H1 (cell line): ENCODE results near the gene INF2. TPM values are rescaled to one million over a fixed set of nuclear protein-coding genes. Genes with fewer than 3 reads are reported as not detected.

Experiments used
- CEBPB ChIP-seq: IDR thresholded peaks from 2 replicates; pipeline ENCODE4 v1.6.1; 2012; ENCODE audit warnings: low read depth, low read length
- CHD7 ChIP-seq: fragments of 300-600 bp; sonication (generic); IDR thresholded peaks from 2 replicates; pipeline ENCODE4 v1.7.1; 2012; ENCODE audit warnings: low read length, moderate library complexity, mild to moderate bottlenecking, inconsistent platforms; ENCODE audit not compliant: insufficient replicate concordance
- SP1 ChIP-seq: IDR thresholded peaks from 2 replicates; pipeline ENCODE4 v1.6.1; 2011; ENCODE audit warnings: low read depth, low read length
- polyA plus RNA-seq, 7 experiments: library from polyadenylated mRNA; depleted of rRNA in 3 of 7; stranded (reverse) in 5 of 7; unstranded in 2 of 7; fragments of >200 nt in 5 of 7; fragments of 200-250 nt in 2 of 7; gene quantifications; 1 replicate in 5 of 7; 2 replicates in 1 of 7; 4 replicates in 1 of 7; pipeline versions ENCODE4 v1.2.1 to v1.2.3, GENCODE V29; 2011 to 2013; ENCODE audit warnings: missing spikeins in 2 of 7, mixed read lengths in 2 of 7
- total RNA-seq: library from RNA; stranded (reverse); fragmentation: NEBNext Ultra II Directional; extraction: Animal tissue kit (Norgen Biotek cat#: 25700); gene quantifications from 2 replicates; pipeline ENCODE4 v1.2.1, GENCODE V29; 2021

The INF2 gene
- total and polyA plus RNA-seq, 2 of the 8 experiments (the other 6 are each of a cell fraction or from before 2014, with no cell fraction given): 29.1 to 59.5 TPM

GRCh38 chr14:104650057-104650980 is 39.1 kb upstream of the INF2 start (continued):
- TF ChIP-seq CHD7: no peak
- no peak for TF ChIP-seq CEBPB
- TF ChIP-seq SP1: peak; percentile 60; the same call in 1 of the 2 replicates
